ENCODE data around the gene GJB5.

DNA sequence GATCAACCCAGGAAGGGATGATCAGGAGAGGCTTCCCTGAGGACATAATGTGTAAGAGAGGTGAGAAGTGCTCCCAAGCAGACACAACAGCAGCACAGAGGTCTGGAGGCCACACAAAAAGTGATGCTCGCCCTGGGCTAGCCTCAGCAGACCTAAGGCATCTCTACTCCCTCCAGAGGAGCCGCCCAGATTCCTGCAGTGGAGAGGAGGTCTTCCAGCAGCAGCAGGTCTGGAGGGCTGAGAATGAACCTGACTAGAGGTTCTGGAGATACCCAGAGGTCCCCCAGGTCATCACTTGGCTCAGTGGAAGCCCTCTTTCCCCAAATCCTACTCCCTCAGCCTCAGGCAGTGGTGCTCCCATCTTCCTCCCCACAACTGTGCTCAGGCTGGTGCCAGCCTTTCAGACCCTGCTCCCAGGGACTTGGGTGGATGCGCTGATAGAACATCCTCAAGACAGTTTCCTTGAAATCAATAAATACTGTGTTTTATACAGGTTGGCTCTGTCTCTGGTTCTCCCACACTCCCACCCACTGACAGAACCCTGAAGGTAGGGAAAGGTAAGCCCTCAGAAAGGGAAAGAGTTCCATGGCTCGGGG, 31.1 kb downstream of the GJB5 start:
- TF ChIP-seq, protein P1, sequence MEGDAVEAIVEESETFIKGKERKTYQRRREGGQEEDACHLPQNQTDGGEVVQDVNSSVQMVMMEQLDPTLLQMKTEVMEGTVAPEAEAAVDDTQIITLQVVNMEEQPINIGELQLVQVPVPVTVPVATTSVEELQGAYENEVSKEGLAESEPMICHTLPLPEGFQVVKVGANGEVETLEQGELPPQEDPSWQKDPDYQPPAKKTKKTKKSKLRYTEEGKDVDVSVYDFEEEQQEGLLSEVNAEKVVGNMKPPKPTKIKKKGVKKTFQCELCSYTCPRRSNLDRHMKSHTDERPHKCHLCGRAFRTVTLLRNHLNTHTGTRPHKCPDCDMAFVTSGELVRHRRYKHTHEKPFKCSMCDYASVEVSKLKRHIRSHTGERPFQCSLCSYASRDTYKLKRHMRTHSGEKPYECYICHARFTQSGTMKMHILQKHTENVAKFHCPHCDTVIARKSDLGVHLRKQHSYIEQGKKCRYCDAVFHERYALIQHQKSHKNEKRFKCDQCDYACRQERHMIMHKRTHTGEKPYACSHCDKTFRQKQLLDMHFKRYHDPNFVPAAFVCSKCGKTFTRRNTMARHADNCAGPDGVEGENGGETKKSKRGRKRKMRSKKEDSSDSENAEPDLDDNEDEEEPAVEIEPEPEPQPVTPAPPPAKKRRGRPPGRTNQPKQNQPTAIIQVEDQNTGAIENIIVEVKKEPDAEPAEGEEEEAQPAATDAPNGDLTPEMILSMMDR (IDR thresholded peaks at IDR 0.05): no peak
- no peak for TF ChIP-seq POLR2AphosphoS5 (IDR thresholded peaks at IDR 0.05; ENCODE audit: insufficient read depth in 1 of 2, low read depth in 1 of 2)
- TF ChIP-seq POLR2A (IDR thresholded peaks at IDR 0.05): no peak

Data from vagina (tissue), 2 donors.